HepG2 (cell line): Measurements from ENCODE around the gene ZNF800. TPM values are rescaled to one million over a fixed set of nuclear protein-coding genes. Genes with fewer than 3 reads are reported as not detected.

Experiments used
- ATAC-seq: fragments of 200-7000 bp; cut with Tn5 transposase; 3 replicates; pipeline ENCODE4 v1.9.1; 2020; ENCODE audit warnings: mild to moderate bottlenecking, moderate library complexity
- BruUV-seq: library from RNA; stranded (reverse); fragments of 400-500 nt; replicated peaks from 2 replicates; lab custom pipeline; 2021; lab: Mats Ljungman, UMichigan
- CTCF ChIA-PET: fragments of 300-600 bp; formaldehyde crosslinking; extraction: SDS; loops from one replicate; lab custom pipeline; 2021; ENCODE audit warnings: low total read pairs, inconsistent platforms, low intra/inter-chr PET ratio; lab: Yijun Ruan, JAX
- POLR2A ChIA-PET: fragments of 350-600 bp; sonication (Branson Sonifier 250); formaldehyde crosslinking; loops from one replicate; lab custom pipeline; 2020; ENCODE audit warnings: antibody characterized with exemption, inconsistent platforms; lab: Yijun Ruan, JAX
- DNase-seq: peaks from one replicate; pipeline ENCODE4 v3.0.0-alpha.2; 2015; ENCODE audit warnings: low spot score
- FAIRE-seq: peaks from 3 replicates; lab custom pipeline; 2011; peaks lifted over from hg19 to GRCh38; lab: Jason Lieb, UNC
- H2AFZ ChIP-seq: one replicate; pipeline ENCODE4 v1.6.1; 2011; ENCODE audit warnings: low read length, inconsistent platforms
- H3K27ac ChIP-seq: fragments of 300-600 bp; 3 replicates; pipeline ENCODE4 v1.8.0; 2011; ENCODE audit warnings: mixed run types, mild to moderate bottlenecking, mixed read lengths, low read length, inconsistent platforms; ENCODE audit not compliant: insufficient read depth; ENCODE audit errors: extremely low read length
- H3K27me3 ChIP-seq, 2 experiments: fragments of 200-600 bp in 1 of 2; 2 replicates in 1 of 2; 3 replicates in 1 of 2; pipeline versions ENCODE4 v1.6.0 to v1.8.0; 2011; ENCODE audit warnings: low read length in 2 of 2, mild to moderate bottlenecking in 2 of 2, moderate library complexity in 2 of 2, inconsistent platforms in 1 of 2; ENCODE audit not compliant: insufficient read depth in 2 of 2, control insufficient read depth in 1 of 2
- H3K36me3 ChIP-seq, 2 experiments: fragments of 200-600 bp in 1 of 2; replicated peaks in 1 of 2; 2 replicates in 1 of 2; 3 replicates in 1 of 2; pipeline versions ENCODE4 v1.5.1 to v1.8.0; 2011; ENCODE audit warnings: low read length in 2 of 2, inconsistent platforms in 1 of 2; ENCODE audit not compliant: insufficient read depth in 2 of 2, control insufficient read depth in 1 of 2
- H3K4me1 ChIP-seq: 2 replicates; pipeline ENCODE4 v1.5.1; 2012; ENCODE audit warnings: low read length, inconsistent platforms; ENCODE audit not compliant: insufficient read depth
- H3K4me2 ChIP-seq: 2 replicates; pipeline ENCODE4 v1.6.0; 2011; ENCODE audit warnings: low read depth, low read length, inconsistent platforms
- H3K4me3 ChIP-seq, 3 experiments: fragments of 200-600 bp in 1 of 3; sonication (generic), shearing (Covaris generic) in 1 of 3; replicated peaks in 1 of 3; 2 replicates each; pipeline ENCODE4 v1.5.1; 2011 to 2016; ENCODE audit warnings: low read length in 3 of 3, inconsistent platforms in 2 of 3, low read depth in 2 of 3, mild to moderate bottlenecking in 2 of 3, control low read depth in 1 of 3, mixed read lengths in 1 of 3; ENCODE audit not compliant: insufficient read depth in 1 of 3
- H3K79me2 ChIP-seq: one replicate; pipeline ENCODE4 v1.6.1; 2011; ENCODE audit warnings: low read length, inconsistent platforms; ENCODE audit not compliant: insufficient read depth
- H3K9ac ChIP-seq: 2 replicates; pipeline ENCODE4 v1.6.0; 2011; ENCODE audit warnings: mild to moderate bottlenecking, low read depth, low read length, inconsistent platforms; ENCODE audit not compliant: insufficient read depth
- H3K9me3 ChIP-seq: 2 replicates; pipeline ENCODE4 v1.5.1; 2012; ENCODE audit warnings: mild to moderate bottlenecking, low read length
- H4K20me1 ChIP-seq: 2 replicates; pipeline ENCODE4 v1.6.0; 2011; ENCODE audit warnings: inconsistent platforms, mild to moderate bottlenecking, low read length, moderate library complexity; ENCODE audit not compliant: insufficient read depth
- BCL6 ChIP-seq: IDR thresholded peaks from 2 replicates; pipeline ENCODE4 v1.6.1; 2016; ENCODE audit warnings: missing genetic modification reagents, missing compliant biosample characterization
- FOXA1 ChIP-seq, 2 experiments: fragments of 450-650 bp in 1 of 2; sonication (generic) in 1 of 2; formaldehyde crosslinking in 1 of 2; IDR thresholded peaks; 2 replicates each; pipeline versions ENCODE4 v1.4.0 to v1.6.1; 2016 to 2020; ENCODE audit warnings: missing genetic modification reagents in 1 of 2
- HNRNPH1 ChIP-seq: fragments of 200-400 bp; formaldehyde crosslinking; optimal IDR thresholded peaks from 2 replicates; pipeline ENCODE3; 2017; ENCODE audit warnings: mild to moderate bottlenecking, low read depth, low read length
- HNRNPUL1 ChIP-seq: fragments of 200-400 bp; formaldehyde crosslinking; IDR thresholded peaks from 2 replicates; pipeline ENCODE4 v1.6.1; 2017; ENCODE audit warnings: low read depth, mild to moderate bottlenecking, low read length, moderate library complexity
- IRX3 ChIP-seq: sonication (generic); formaldehyde crosslinking; IDR thresholded peaks from 2 replicates; pipeline ENCODE4 v1.8.1; 2023; ENCODE audit warnings: mild to moderate bottlenecking, low read depth, missing genetic modification reagents, borderline replicate concordance
- MAFK ChIP-seq, 2 experiments: IDR thresholded peaks in 1 of 2; conservative IDR thresholded peaks in 1 of 2; 2 replicates each; pipeline ENCODE4 v1.6.1; 2011; ENCODE audit warnings: improper control_type of control experiment in 2 of 2, low read length in 2 of 2
- NR2F2 ChIP-seq: IDR thresholded peaks from 2 replicates; pipeline ENCODE4 v1.6.1; 2012; ENCODE audit warnings: low read depth, inconsistent platforms, borderline replicate concordance
- SOX6 ChIP-seq, 2 experiments: fragments of 450-650 bp in 1 of 2; sonication (generic) in 1 of 2; formaldehyde crosslinking in 1 of 2; IDR thresholded peaks; 2 replicates each; pipeline versions ENCODE4 v1.4.0 to v1.6.1; 2017 to 2020; ENCODE audit warnings: antibody characterized with exemption in 1 of 2, mild to moderate bottlenecking in 1 of 2, missing genetic modification reagents in 1 of 2
- TCF7 ChIP-seq: sonication (generic); IDR thresholded peaks from 2 replicates; pipeline ENCODE4 v1.6.1; 2016; ENCODE audit warnings: antibody characterized with exemption, low read depth
- TEAD2 ChIP-seq: sonication (generic); formaldehyde crosslinking; IDR thresholded peaks from 2 replicates; pipeline ENCODE4 v1.9.0; 2021; ENCODE audit warnings: missing genetic modification reagents
- U2AF2 ChIP-seq: fragments of 200-400 bp; formaldehyde crosslinking; IDR thresholded peaks from 2 replicates; pipeline ENCODE4 v1.6.1; 2017; ENCODE audit warnings: low read depth, mild to moderate bottlenecking, low read length
- ZNF3 ChIP-seq: IDR thresholded peaks from 2 replicates; pipeline ENCODE4 v1.7.0; 2017; ENCODE audit warnings: inconsistent platforms
- ZNF558 ChIP-seq: sonication (generic); formaldehyde crosslinking; IDR thresholded peaks from 2 replicates; pipeline ENCODE4 v1.9.0; 2022; ENCODE audit warnings: mild to moderate bottlenecking, missing genetic modification reagents, borderline replicate concordance
- ZNF841 ChIP-seq: sonication (generic); formaldehyde crosslinking; IDR thresholded peaks from 2 replicates; pipeline ENCODE4 v1.8.1; 2023; ENCODE audit warnings: missing genetic modification reagents, borderline replicate concordance
- WGBS: methylation state at CpG from one replicate; pipeline ENCODE4 v1.1.6; 2017; ENCODE audit warnings: low lambda C conversion rate; 5-methylcytosine and 5-hydroxymethylcytosine counted together
- in situ Hi-C: cut with HindIII; loops from 2 replicates; pipeline ENCODE4 v1.10.0; 2017; ENCODE audit warnings: low pct_unique_long_range_greater_than_20kb; ENCODE audit not compliant: extremely low pct_ligation_motif_present
- intact Hi-C: fragments of 100-400 bp; cut with micrococcal nuclease; formaldehyde crosslinking; loops from one replicate; pipeline ENCODE4 v1.10.0; 2022; ENCODE audit not compliant: unreplicated experiment
- polyA plus RNA-seq, 8 experiments: library from polyadenylated mRNA; depleted of rRNA in 3 of 8; stranded (reverse) in 7 of 8; unstranded in 1 of 8; fragments of >200 nt; fragmentation: Illumina TruSeq in 4 of 8; extraction: Trizol in 4 of 8; gene quantifications; 2 replicates each; pipeline versions ENCODE4 v1.2.1 to v1.2.3, GENCODE V29; 2011 to 2016; ENCODE audit warnings: low read depth in 4 of 8, missing spikeins in 1 of 8, mixed read lengths in 1 of 8; ENCODE audit not compliant: insufficient read depth in 1 of 8
- total RNA-seq, 5 experiments: library from RNA; depleted of rRNA; stranded (reverse); fragments of >200 nt; fragmentation: Illumina TruSeq; extraction: Trizol; gene quantifications; 2 replicates each; pipeline ENCODE4 v1.2.3, GENCODE V29; 2016; ENCODE audit warnings: low read depth in 1 of 5

Gene ZNF800
- total and polyA plus RNA-seq, 2 of the 13 experiments (the other 11 are each of a cell fraction or from before 2014, with no cell fraction given): 7.1 to 12.7 TPM

DNA sequence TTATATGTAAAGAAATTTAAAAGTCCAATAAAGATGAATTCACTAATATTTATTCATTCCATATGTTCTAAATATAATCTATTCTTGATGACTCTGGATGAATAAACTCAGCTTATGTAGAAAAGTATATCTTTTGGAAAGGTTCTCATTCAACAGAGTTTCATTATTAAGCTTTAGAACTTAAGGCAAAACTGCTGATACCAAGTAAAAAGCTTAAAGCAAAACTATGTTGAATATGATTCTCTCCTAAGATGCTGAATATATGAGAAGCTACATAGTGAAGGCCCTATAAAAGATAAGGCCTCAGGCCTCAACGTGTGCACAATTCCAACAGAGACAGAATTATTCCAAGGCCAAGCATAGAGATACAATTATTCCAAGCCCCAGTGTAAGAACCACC is 30.8 kb downstream of the ZNF800 start:
- ATAC-seq: no peak
- Histone ChIP-seq H3K27ac (no peak overlapping the region), H2AFZ (no peak overlapping the region), H3K79me2 (no peaks in the 10 kb centered on the region), H3K36me3 (peaks cover 4 to 5% of the 10 kb centered on the region in 2 experiments), H4K20me1 (no peaks in the 10 kb centered on the region), H3K9ac (no peak overlapping the region), H3K9me3 (no peaks in the 10 kb centered on the region), H3K4me1 (no peaks in the 10 kb centered on the region), H3K4me2 (no peak overlapping the region), H3K27me3 (no peaks in the 10 kb centered on the region), H3K4me3 (no peak overlapping the region)
- ChIA-PET POLR2A (no interaction called here), CTCF (no interaction called here)
- in situ Hi-C loops (no loop called here), intact Hi-C loops (no loop called here)
- no TSS peak for BruUV-seq
- TF ChIP-seq ZNF558 (CRISPR knock-in tag): no peak
- TF ChIP-seq MAFK (conservative IDR thresholded peaks at IDR 0.05 in 1 of 2, IDR thresholded peaks at IDR 0.05 in 1 of 2; ENCODE audit: low read length in 2 of 2): 0 out of 4 replicates have a peak, but pooled peaks of 1 of the 2 experiments have one; percentile 10
- WGBS: 80% methylated on average over 1 of the region's 1 CpG
- DNase-seq: no peak
- FAIRE-seq: no peak

DNA sequence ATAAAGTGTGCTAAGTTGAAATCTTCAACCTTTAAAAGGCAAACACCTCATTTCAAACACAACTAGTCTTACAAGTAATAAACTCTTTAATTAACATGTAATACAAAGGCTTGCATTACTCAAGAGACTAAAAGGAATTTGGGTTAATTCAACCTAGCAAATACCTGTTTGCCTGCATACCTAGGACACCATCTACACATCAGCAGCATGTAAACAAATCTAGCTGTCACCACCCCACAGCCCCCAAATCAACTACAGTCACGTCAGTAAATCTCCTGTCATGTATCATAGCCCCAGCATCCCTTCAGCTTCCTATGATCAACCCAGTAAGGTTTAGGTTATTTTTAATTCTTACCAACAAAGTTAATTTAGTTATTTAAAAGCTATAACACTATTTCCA is 33.5 kb downstream of the ZNF800 start:
- FAIRE-seq: no peak
- Histone ChIP-seq H4K20me1 (no peaks in the 10 kb centered on the region), H3K4me2 (no peak overlapping the region)
- no peak for TF ChIP-seq TCF7
- no peak for TF ChIP-seq NR2F2
- no peak for TF ChIP-seq SOX6 (IDR thresholded peaks at IDR 0.05)
- no peak for TF ChIP-seq SOX6 (CRISPR knock-in tag; IDR thresholded peaks at IDR 0.05)
- no peak for TF ChIP-seq ZNF3
- TF ChIP-seq IRX3 (CRISPR knock-in tag): no peak
- no peak for TF ChIP-seq ZNF841
- TF ChIP-seq HNRNPUL1: no peak
- no peak for TF ChIP-seq U2AF2
- no peak for TF ChIP-seq BCL6
- no peak for TF ChIP-seq TEAD2 (CRISPR knock-in tag)
- no peak for TF ChIP-seq HNRNPH1
- TF ChIP-seq FOXA1 (IDR thresholded peaks at IDR 0.05): no peak
- TF ChIP-seq FOXA1 (CRISPR knock-in tag; IDR thresholded peaks at IDR 0.05): no peak
- TF ChIP-seq, all 625 proteins: peak for 0
- Histone ChIP-seq H3K27me3 (no peaks in the 10 kb centered on the region), H3K4me3 (no peak overlapping the region), H3K79me2 (no peaks in the 10 kb centered on the region), H3K9ac (no peak overlapping the region), H3K9me3 (no peaks in the 10 kb centered on the region), H3K27ac (no peak overlapping the region), H2AFZ (no peak overlapping the region), H3K36me3 (peaks cover 4 to 5% of the 10 kb centered on the region in 2 experiments; a peak in 4 of 5 replicates), H3K4me1 (no peaks in the 10 kb centered on the region)
- in situ Hi-C loops: no loop called here
- ATAC-seq (no peak), DNase-seq (no peak)
- intact Hi-C loops: no loop called here
- POLR2A ChIA-PET: no interaction called here
- no TSS peak for BruUV-seq
- CTCF ChIA-PET: no interaction called here
- WGBS: 100% methylated on average over 1 of the region's 1 CpG
